HCT116 (cell line): ENCODE results near the gene LRRC73. TPM values are rescaled to one million over a fixed set of nuclear protein-coding genes. Genes with fewer than 3 reads are reported as not detected.

Experiments
- ATAC-seq: fragments of 200-7000 bp; cut with Tn5 transposase; 2 replicates; pipeline ENCODE4 v1.9.1; 2020; ENCODE audit warnings: mild to moderate bottlenecking, moderate library complexity
- BruUV-seq: library from RNA; stranded (reverse); fragments of 400-500 nt; replicated peaks from 2 replicates; lab custom pipeline; 2021; lab: Mats Ljungman, UMichigan
- CTCF ChIA-PET: fragments of 300-600 bp; sonication (Branson Sonifier 250); formaldehyde crosslinking; loops from one replicate; lab custom pipeline; 2021; ENCODE audit warnings: antibody characterized with exemption; lab: Charles Lee
- POLR2A ChIA-PET: fragments of 300-600, 350-600 bp; sonication (Branson Sonifier 250); formaldehyde crosslinking; loops from one replicate; lab custom pipeline; 2021; ENCODE audit warnings: antibody characterized with exemption; lab: Charles Lee
- RAD21 ChIA-PET, 2 experiments: fragments of 300-600 bp; sonication (Branson Sonifier 250); formaldehyde crosslinking; loops; one replicate each; lab custom pipeline; 2023; ENCODE audit warnings: low total read pairs in 2 of 2; ENCODE audit not compliant: uncharacterized antibody in 2 of 2, unreplicated experiment in 2 of 2, low non-redundant PET in 1 of 2; lab: Charles Lee
- DNase-seq: peaks from one replicate; pipeline ENCODE4 v3.0.0-alpha.2; 2010; ENCODE audit warnings: low read depth, low spot score
- H2AFZ ChIP-seq: fragments of 200-600 bp; shearing (Covaris generic), sonication (generic); 2 replicates; pipeline ENCODE4 v1.6.1; 2017; ENCODE audit warnings: low read depth, mixed run types, mixed read lengths, antibody characterized with exemption, low read length; ENCODE audit not compliant: poor library complexity, severe bottlenecking
- H3K27ac ChIP-seq: 2 replicates; pipeline ENCODE4 v1.5.1; 2012; ENCODE audit warnings: low read depth, low read length
- H3K27me3 ChIP-seq: fragments of 200-600 bp; sonication (generic); 2 replicates; pipeline ENCODE4 v1.6.1; 2016; ENCODE audit warnings: mixed run types, low read length, mixed read lengths; ENCODE audit not compliant: insufficient read depth
- H3K36me3 ChIP-seq, 2 experiments: fragments of 200-500 bp in 1 of 2; fragments of 200-600 bp in 1 of 2; sonication (Bioruptor generic) in 1 of 2; sonication (generic) in 1 of 2; 2 replicates each; pipeline versions ENCODE4 v1.5.1 to v1.6.1; 2014 to 2016; ENCODE audit warnings: low read length in 2 of 2, inconsistent platforms in 1 of 2, mixed read lengths in 1 of 2, mixed run types in 1 of 2; ENCODE audit not compliant: insufficient read depth in 2 of 2, control insufficient read depth in 1 of 2
- H3K4me1 ChIP-seq, 2 experiments: fragments of 200-600 bp in 1 of 2; sonication (generic) in 1 of 2; 2 replicates each; pipeline versions ENCODE4 v1.5.1 to v1.6.1; 2012 to 2017; ENCODE audit warnings: low read length in 2 of 2, inconsistent platforms in 1 of 2, mild to moderate bottlenecking in 1 of 2, mixed read lengths in 1 of 2, mixed run types in 1 of 2, moderate library complexity in 1 of 2; ENCODE audit not compliant: insufficient read depth in 2 of 2, control insufficient read depth in 1 of 2
- H3K4me2 ChIP-seq: fragments of 200-600 bp; sonication (generic); 2 replicates; pipeline ENCODE4 v1.6.1; 2017; ENCODE audit warnings: mixed run types, low read length, mixed read lengths
- H3K4me3 ChIP-seq, 2 experiments: fragments of 200-600 bp in 1 of 2; sonication (generic) in 1 of 2; replicated peaks in 1 of 2; 2 replicates each; pipeline ENCODE4 v1.5.1; 2011 to 2016; ENCODE audit warnings: low read length in 2 of 2, control low read depth in 1 of 2, low read depth in 1 of 2, mild to moderate bottlenecking in 1 of 2, mixed read lengths in 1 of 2, mixed run types in 1 of 2
- H3K79me2 ChIP-seq: fragments of 200-600 bp; sonication (generic); 2 replicates; pipeline ENCODE4 v1.6.1; 2017; ENCODE audit warnings: mild to moderate bottlenecking, mixed run types, low read length, moderate library complexity, mixed read lengths; ENCODE audit not compliant: insufficient read depth
- H3K9ac ChIP-seq: fragments of 200-600 bp; sonication (generic); 2 replicates; pipeline ENCODE4 v1.6.1; 2016; ENCODE audit warnings: low read length, mixed read lengths
- H3K9me2 ChIP-seq: fragments of 200-600 bp; sonication (generic), shearing (Covaris generic); 2 replicates; pipeline ENCODE4 v1.6.1; 2017; ENCODE audit warnings: mixed run types, mild to moderate bottlenecking, moderate library complexity; ENCODE audit not compliant: insufficient read depth
- H3K9me3 ChIP-seq, 2 experiments: fragments of 200-500 bp in 1 of 2; fragments of 200-600 bp in 1 of 2; sonication (Bioruptor generic) in 1 of 2; sonication (generic) in 1 of 2; 2 replicates each; pipeline ENCODE4 v1.6.1; 2014 to 2017; ENCODE audit warnings: low read length in 2 of 2, mixed read lengths in 2 of 2, inconsistent platforms in 1 of 2, low read depth in 1 of 2, mild to moderate bottlenecking in 1 of 2, mixed run types in 1 of 2, moderate library complexity in 1 of 2; ENCODE audit not compliant: control insufficient read depth in 1 of 2, insufficient read depth in 1 of 2
- H4K20me1 ChIP-seq: fragments of 200-600 bp; sonication (generic), shearing (Covaris generic); 2 replicates; pipeline ENCODE4 v1.6.1; 2017; ENCODE audit warnings: mixed run types, mild to moderate bottlenecking, moderate library complexity; ENCODE audit not compliant: insufficient read depth
- ATF3 ChIP-seq: IDR thresholded peaks from 2 replicates; pipeline ENCODE4 v1.6.1; 2012
- CBX3 ChIP-seq: IDR thresholded peaks from 2 replicates; pipeline ENCODE4 v1.6.1; 2012; ENCODE audit warnings: low read depth
- CEBPB ChIP-seq: IDR thresholded peaks from 2 replicates; pipeline ENCODE4 v1.6.1; 2012; ENCODE audit warnings: low read depth
- ELF1 ChIP-seq: IDR thresholded peaks from 2 replicates; pipeline ENCODE4 v1.6.1; 2012; ENCODE audit warnings: low read depth, borderline replicate concordance
- EZH2phosphoT487 ChIP-seq: fragments of 200-600 bp; IDR thresholded peaks from 2 replicates; pipeline ENCODE4 v1.6.1; 2018; ENCODE audit warnings: antibody characterized with exemption, borderline replicate concordance
- FOSL1 ChIP-seq: IDR thresholded peaks from 2 replicates; pipeline ENCODE4 v1.6.1; 2012; ENCODE audit warnings: low read depth
- JUND ChIP-seq: IDR thresholded peaks from 2 replicates; pipeline ENCODE4 v1.6.1; 2012
- POLR2A ChIP-seq: IDR thresholded peaks from 2 replicates; pipeline ENCODE4 v1.7.0; 2011; ENCODE audit warnings: borderline replicate concordance; ENCODE audit not compliant: insufficient read depth, insufficient read length; ENCODE audit errors: extremely low read depth
- POLR2AphosphoS5 ChIP-seq: IDR thresholded peaks from 2 replicates; pipeline ENCODE4 v1.6.1; 2011; ENCODE audit warnings: mild to moderate bottlenecking, low read depth, low read length, moderate library complexity
- YY1 ChIP-seq: IDR thresholded peaks from 2 replicates; pipeline ENCODE4 v1.6.1; 2011; ENCODE audit warnings: low read length, low read depth, moderate library complexity, mild to moderate bottlenecking; ENCODE audit not compliant: insufficient replicate concordance; ENCODE audit errors: extremely low read depth
- ZBTB33 ChIP-seq: IDR thresholded peaks from 2 replicates; pipeline ENCODE4 v1.6.1; 2011; ENCODE audit warnings: mild to moderate bottlenecking, low read length, moderate library complexity; ENCODE audit not compliant: insufficient replicate concordance; ENCODE audit errors: extremely low read depth
- ZFX ChIP-seq: fragments of 450-650 bp; IDR thresholded peaks from 2 replicates; pipeline ENCODE4 v1.6.1; 2017
- intact Hi-C: fragments of 100-400 bp; cut with micrococcal nuclease; formaldehyde crosslinking; loops from 2 replicates; pipeline ENCODE4 v1.10.0; 2022
- total RNA-seq: library from RNA; stranded (reverse); gene quantifications from one replicate; pipeline ENCODE4 v1.2.1, GENCODE V29; 2021; ENCODE audit not compliant: unreplicated experiment

The LRRC73 gene
- total RNA-seq, 1 experiment from 2014 or later: 1.2 TPM

GRCh38 chr6:43524483-43524961 is 14.4 kb upstream of the LRRC73 start:
- 0 out of 2 replicates have a peak, but pooled peaks cover under 1% of the 10 kb centered on the region for H4K20me1 ChIP-seq
- no peaks in the 10 kb centered on the region for H3K4me1 ChIP-seq
- intact Hi-C loops: no loop called here
- TF ChIP-seq ZFX: no peak
- TF ChIP-seq CEBPB: peak; percentile 24; the same call in 1 of the 2 replicates
- TF ChIP-seq POLR2AphosphoS5: no peak
- TF ChIP-seq EZH2phosphoT487: no peak
- no peak for TF ChIP-seq CBX3
- no peak for TF ChIP-seq ELF1
- no peak for TF ChIP-seq FOSL1
- no peak for TF ChIP-seq ZBTB33
- 0 out of 2 replicates have a peak, but pooled peaks have one; percentile 10 for TF ChIP-seq JUND
- TF ChIP-seq ATF3: no peak
- TF ChIP-seq YY1: no peak
- no peak for TF ChIP-seq POLR2A
- peaks cover 23% of the 10 kb centered on the region for H3K79me2 ChIP-seq
- no TSS peak for BruUV-seq
- no peak overlapping the region for H3K9ac ChIP-seq
- no peak for ATAC-seq
- POLR2A ChIA-PET: interaction anchor here (0.7 to 1.4 kb wide), 2 partner anchors 51 to 61 kb away, joined by 3 read pairs; partner anchors contain the start of genes POLH and XPO5
- no peak overlapping the region for H2AFZ ChIP-seq
- no peak overlapping the region for H3K4me2 ChIP-seq
- RAD21 ChIA-PET: no interaction called here
- no peak overlapping the region for H3K27ac ChIP-seq
- CTCF ChIA-PET: no interaction called here
- H3K36me3 ChIP-seq: peaks cover 67 to 94% of the 10 kb centered on the region in 2 experiments
- H3K9me3 ChIP-seq: no peaks in the 10 kb centered on the region
- no peaks in the 10 kb centered on the region for H3K9me2 ChIP-seq
- DNase-seq: no peak
- no peaks in the 10 kb centered on the region for H3K27me3 ChIP-seq
- H3K4me3 ChIP-seq: no peak overlapping the region
